SU-DHL-6 (cell line): ENCODE data around the gene MID2.

Experiments used
- H2AFZ ChIP-seq: fragments of 200-600 bp; sonication (generic); 2 replicates; pipeline ENCODE4 v1.6.1; 2014; ENCODE audit warnings: low read depth, mild to moderate bottlenecking, moderate library complexity, mixed read lengths, antibody characterized with exemption, low read length; ENCODE audit not compliant: severe bottlenecking
- H3F3A ChIP-seq: fragments of 200-600 bp; shearing (Covaris generic); 2 replicates; pipeline ENCODE4 v1.6.0; 2016; ENCODE audit warnings: antibody characterized with exemption, mild to moderate bottlenecking; ENCODE audit not compliant: insufficient read depth
- H3K27ac ChIP-seq: fragments of 200-600 bp; sonication (generic); 2 replicates; pipeline ENCODE4 v1.5.1; 2016; ENCODE audit warnings: low read depth, mild to moderate bottlenecking, low read length, moderate library complexity, mixed read lengths
- H3K27me3 ChIP-seq: fragments of 200-600 bp; sonication (generic), shearing (Covaris generic); 2 replicates; pipeline ENCODE4 v1.6.0; 2014; ENCODE audit warnings: mild to moderate bottlenecking, low read length
- H3K36me3 ChIP-seq: fragments of 200-600 bp; sonication (generic); 2 replicates; pipeline ENCODE4 v1.6.1; 2014; ENCODE audit warnings: mild to moderate bottlenecking, low read length, mixed read lengths
- H3K4me2 ChIP-seq: fragments of 300-600, 200-600 bp; shearing (Covaris generic), sonication (generic); 2 replicates; pipeline ENCODE4 v1.6.0; 2014; ENCODE audit warnings: low read length, low read depth, mild to moderate bottlenecking; ENCODE audit not compliant: poor library complexity, severe bottlenecking
- H3K4me3 ChIP-seq: fragments of 200-600 bp; sonication (generic); 2 replicates; pipeline ENCODE4 v1.5.1; 2014; ENCODE audit warnings: antibody characterized with exemption, low read length, mild to moderate bottlenecking, mixed read lengths; ENCODE audit not compliant: insufficient read depth, poor library complexity, severe bottlenecking
- H3K79me2 ChIP-seq: fragments of 200-600 bp; sonication (generic); 2 replicates; pipeline ENCODE4 v1.6.1; 2014; ENCODE audit warnings: mild to moderate bottlenecking, low read length, moderate library complexity; ENCODE audit not compliant: insufficient read depth
- H3K9ac ChIP-seq: fragments of 200-600 bp; sonication (generic); 2 replicates; pipeline ENCODE4 v1.7.0; 2014; ENCODE audit warnings: mild to moderate bottlenecking, low read length
- H3K9me2 ChIP-seq: fragments of 200-600 bp; sonication (generic); replicated peaks from 2 replicates; pipeline ENCODE4 v1.6.1; 2014; ENCODE audit warnings: low read length; ENCODE audit not compliant: insufficient read depth
- H3K9me3 ChIP-seq: fragments of 200-600 bp; sonication (generic); 2 replicates; pipeline ENCODE4 v1.6.1; 2014; ENCODE audit warnings: low read length, mixed read lengths; ENCODE audit not compliant: insufficient read depth
- H4K20me1 ChIP-seq: fragments of 200-600 bp; sonication (generic); 2 replicates; pipeline ENCODE4 v1.6.1; 2014; ENCODE audit warnings: low read depth, mild to moderate bottlenecking, antibody characterized with exemption, low read length, moderate library complexity, mixed read lengths
- EZH2phosphoT487 ChIP-seq: fragments of 200-600 bp; sonication (generic), shearing (Covaris generic); conservative IDR thresholded peaks from 2 replicates; pipeline ENCODE4 v1.6.1; 2018; ENCODE audit warnings: mild to moderate bottlenecking, antibody characterized with exemption, low read length, moderate library complexity, mixed read lengths
- TF ChIP-seq, protein P1 (sequence below): fragments of 200-600 bp; sonication (generic); IDR thresholded peaks from one replicate; pipeline ENCODE4 v1.5.1; 2017; ENCODE audit warnings: antibody characterized with exemption, mild to moderate bottlenecking, low read length, moderate library complexity; ENCODE audit not compliant: insufficient read depth, poor library complexity, severe bottlenecking

Gene MID2

DNA sequence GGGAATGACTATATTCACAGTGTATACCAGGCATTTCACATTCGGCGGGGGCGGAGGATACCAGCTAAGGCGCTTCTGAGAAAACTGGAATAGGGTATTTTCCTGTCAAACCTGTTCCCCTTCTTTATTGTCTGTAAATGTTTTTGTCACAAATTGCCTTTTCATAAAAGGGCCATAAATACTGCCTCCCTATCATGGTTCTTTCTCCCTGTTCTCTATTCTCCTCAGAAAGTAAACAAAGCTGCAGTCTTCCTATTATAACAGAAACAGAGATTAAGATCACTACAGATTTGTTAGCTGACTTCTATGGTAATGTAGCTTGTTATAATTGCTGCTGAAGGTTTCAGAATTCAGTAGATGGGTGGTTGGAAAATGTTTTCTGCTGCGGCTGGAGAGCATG, 32.2 kb downstream of the MID2 start:
- Histone ChIP-seq H3K36me3 (no peaks in the 10 kb centered on the region), H3F3A (no peaks in the 10 kb centered on the region), H3K4me3 (no peak overlapping the region), H3K9me3 (no peaks in the 10 kb centered on the region), H3K27ac (no peak overlapping the region), H3K79me2 (no peaks in the 10 kb centered on the region), H3K4me2 (no peak overlapping the region), H3K9ac (no peak overlapping the region), H4K20me1 (no peaks in the 10 kb centered on the region), H2AFZ (no peak overlapping the region), H3K27me3 (no peaks in the 10 kb centered on the region), H3K9me2 (no peaks in the 10 kb centered on the region)
- TF ChIP-seq EZH2phosphoT487 = no peak
- TF ChIP-seq, protein P1, sequence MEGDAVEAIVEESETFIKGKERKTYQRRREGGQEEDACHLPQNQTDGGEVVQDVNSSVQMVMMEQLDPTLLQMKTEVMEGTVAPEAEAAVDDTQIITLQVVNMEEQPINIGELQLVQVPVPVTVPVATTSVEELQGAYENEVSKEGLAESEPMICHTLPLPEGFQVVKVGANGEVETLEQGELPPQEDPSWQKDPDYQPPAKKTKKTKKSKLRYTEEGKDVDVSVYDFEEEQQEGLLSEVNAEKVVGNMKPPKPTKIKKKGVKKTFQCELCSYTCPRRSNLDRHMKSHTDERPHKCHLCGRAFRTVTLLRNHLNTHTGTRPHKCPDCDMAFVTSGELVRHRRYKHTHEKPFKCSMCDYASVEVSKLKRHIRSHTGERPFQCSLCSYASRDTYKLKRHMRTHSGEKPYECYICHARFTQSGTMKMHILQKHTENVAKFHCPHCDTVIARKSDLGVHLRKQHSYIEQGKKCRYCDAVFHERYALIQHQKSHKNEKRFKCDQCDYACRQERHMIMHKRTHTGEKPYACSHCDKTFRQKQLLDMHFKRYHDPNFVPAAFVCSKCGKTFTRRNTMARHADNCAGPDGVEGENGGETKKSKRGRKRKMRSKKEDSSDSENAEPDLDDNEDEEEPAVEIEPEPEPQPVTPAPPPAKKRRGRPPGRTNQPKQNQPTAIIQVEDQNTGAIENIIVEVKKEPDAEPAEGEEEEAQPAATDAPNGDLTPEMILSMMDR = no peak

DNA sequence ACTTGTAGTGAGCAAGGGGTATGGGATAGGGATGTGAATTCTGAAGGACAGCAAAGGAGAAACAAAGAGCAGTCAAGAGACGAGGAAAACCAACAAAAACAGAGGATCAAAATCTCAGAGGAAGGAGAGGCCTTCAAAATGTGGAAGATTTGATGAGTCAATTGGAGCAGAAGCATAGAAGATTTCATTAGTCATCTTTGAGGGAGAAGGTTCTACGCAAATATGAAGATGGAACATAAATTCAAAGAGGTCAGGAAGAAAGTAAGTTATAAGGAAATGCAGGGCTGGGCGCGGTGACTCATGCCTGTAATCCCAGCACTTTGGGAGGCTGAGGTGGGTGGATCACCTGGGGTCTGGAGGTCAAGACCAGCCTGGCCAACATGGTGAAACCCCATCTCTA, 35.4 kb downstream of the MID2 start:
- H3K4me2 ChIP-seq = no peak overlapping the region
- TF ChIP-seq, protein P1 = no peak
- TF ChIP-seq EZH2phosphoT487 = no peak
- H3K27ac ChIP-seq = no peak overlapping the region
- no peaks in the 10 kb centered on the region for H4K20me1 ChIP-seq
- no peaks in the 10 kb centered on the region for H3K27me3 ChIP-seq
- H3K79me2 ChIP-seq = no peaks in the 10 kb centered on the region
- no peaks in the 10 kb centered on the region for H3K9me2 ChIP-seq
- H3K36me3 ChIP-seq = no peaks in the 10 kb centered on the region
- H3F3A ChIP-seq = no peaks in the 10 kb centered on the region
- H3K4me3 ChIP-seq = no peak overlapping the region
- H2AFZ ChIP-seq = no peak overlapping the region
- H3K9me3 ChIP-seq = no peaks in the 10 kb centered on the region
- no peak overlapping the region for H3K9ac ChIP-seq

DNA sequence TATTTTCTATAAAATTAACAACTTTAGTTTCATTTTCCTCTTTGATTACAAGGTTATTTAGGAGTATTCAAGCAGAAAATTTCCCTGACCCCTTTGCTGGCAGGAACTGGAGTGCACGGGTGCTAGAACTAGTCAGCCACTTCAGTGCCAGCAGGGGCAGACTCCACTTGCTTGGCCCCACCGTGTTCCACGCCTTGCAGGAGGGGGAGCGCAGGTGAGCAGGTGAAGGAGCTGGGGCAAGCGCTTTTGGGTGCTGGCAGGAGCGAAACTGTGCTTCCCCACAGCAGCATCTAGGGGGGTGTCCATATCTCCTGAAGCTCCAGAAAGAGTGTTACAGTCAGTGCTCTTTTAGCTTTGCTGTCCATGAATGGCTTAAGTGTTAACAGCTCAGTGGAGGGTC, 45.5 kb downstream of the MID2 start:
- Histone ChIP-seq H3K9me3 (no peaks in the 10 kb centered on the region), H3K27ac (no peak overlapping the region), H3F3A (no peaks in the 10 kb centered on the region), H3K4me3 (no peak overlapping the region), H4K20me1 (no peaks in the 10 kb centered on the region), H3K9ac (no peak overlapping the region), H2AFZ (no peak overlapping the region), H3K9me2 (no peaks in the 10 kb centered on the region), H3K27me3 (no peaks in the 10 kb centered on the region), H3K36me3 (no peaks in the 10 kb centered on the region), H3K79me2 (no peaks in the 10 kb centered on the region), H3K4me2 (no peak overlapping the region)
- TF ChIP-seq, protein P1 = no peak
- no peak for TF ChIP-seq EZH2phosphoT487
